GM21786 (cell line): Measurements from ENCODE around the gene THSD4.

Experiments
- ATAC-seq: cut with Tn5 transposase; IDR thresholded peaks from one replicate; pipeline ENCODE4 v1.9.1; 2021; ENCODE audit not compliant: unreplicated experiment

The THSD4 gene

GRCh38 chr15:71114887-71115566, at the start of gene THSD4:
Gene THSD4, plus strand, starts transcription at chr15:71115471.
- no peak for ATAC-seq

DNA sequence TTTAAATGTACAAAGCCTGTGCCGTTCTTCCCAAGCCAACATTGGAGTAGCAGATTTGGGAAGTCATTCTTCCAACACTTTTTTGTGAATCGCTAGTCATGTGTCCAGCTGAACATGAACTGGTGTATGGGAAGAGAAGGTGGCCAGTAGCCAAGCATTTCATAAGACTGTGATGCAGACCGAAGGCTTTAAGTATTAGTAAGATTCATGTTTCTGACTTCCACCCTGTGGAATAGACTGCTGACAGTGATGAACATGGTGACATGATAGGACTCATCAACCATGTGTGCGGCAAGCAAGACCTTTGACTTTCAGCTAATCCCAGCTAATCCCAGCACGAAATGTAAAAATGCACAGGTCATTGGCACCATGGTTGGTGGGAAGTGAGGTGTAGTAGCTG, 48.3 kb upstream of the THSD4 start:
- no peak for ATAC-seq

DNA sequence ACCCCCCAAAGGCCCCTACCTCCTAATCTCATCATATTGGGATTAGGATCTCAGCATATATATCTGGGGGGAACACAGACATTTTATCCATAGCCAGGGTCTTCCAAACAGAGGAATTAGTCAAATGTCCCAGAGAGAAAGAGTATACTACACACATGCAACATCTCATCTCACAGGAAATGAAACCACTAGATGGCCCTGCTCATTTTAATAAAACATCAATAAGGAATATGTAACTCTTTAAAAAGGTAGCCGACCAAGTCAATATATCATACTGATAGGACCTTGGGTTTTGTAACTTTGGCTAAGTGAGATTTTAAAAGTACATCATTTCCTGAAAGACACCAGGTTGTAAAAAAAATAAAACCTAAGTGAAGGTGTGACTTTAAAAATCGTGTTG, 45.6 kb upstream of the THSD4 start:
- no peak for ATAC-seq

DNA sequence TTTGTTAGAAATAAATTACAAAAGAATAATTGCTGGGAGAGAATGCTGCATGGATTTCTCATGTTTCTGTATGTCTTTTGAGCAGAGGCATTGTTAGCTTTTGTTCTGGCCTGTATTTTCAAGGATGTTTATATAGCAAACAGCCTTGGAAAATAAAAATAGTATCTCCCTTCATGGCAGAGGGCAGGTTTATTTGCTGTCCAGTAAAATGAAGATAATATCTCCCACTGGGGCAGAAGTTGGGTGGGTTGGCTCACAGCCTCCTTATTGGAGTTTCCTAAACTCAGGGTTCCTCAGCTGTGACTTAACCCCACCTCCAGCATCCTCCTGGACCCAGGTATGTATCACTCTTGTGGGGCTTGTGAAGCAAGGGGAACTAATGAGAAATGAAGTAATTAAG, 43.7 kb upstream of the THSD4 start:
- no peak for ATAC-seq

DNA sequence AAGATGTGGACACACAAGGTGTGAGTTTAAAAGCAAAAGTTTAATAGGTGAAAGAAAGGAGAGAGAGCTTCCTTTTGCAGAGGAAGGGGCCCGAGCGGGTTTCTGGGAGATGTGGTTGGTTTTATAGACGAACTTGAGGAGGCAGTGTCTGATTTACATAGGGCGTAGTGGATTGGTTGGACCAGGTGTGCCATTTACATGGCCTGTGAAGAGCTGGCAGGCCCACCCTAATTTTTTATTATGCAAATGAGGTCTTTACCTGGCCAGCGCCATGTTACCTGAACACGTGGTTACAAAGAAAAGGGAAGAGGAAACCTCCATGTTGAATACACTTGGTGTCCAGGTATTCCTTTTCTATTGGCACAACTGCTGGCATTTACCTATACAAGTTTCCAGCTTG, 42.8 kb upstream of the THSD4 start:
- no peak for ATAC-seq

DNA sequence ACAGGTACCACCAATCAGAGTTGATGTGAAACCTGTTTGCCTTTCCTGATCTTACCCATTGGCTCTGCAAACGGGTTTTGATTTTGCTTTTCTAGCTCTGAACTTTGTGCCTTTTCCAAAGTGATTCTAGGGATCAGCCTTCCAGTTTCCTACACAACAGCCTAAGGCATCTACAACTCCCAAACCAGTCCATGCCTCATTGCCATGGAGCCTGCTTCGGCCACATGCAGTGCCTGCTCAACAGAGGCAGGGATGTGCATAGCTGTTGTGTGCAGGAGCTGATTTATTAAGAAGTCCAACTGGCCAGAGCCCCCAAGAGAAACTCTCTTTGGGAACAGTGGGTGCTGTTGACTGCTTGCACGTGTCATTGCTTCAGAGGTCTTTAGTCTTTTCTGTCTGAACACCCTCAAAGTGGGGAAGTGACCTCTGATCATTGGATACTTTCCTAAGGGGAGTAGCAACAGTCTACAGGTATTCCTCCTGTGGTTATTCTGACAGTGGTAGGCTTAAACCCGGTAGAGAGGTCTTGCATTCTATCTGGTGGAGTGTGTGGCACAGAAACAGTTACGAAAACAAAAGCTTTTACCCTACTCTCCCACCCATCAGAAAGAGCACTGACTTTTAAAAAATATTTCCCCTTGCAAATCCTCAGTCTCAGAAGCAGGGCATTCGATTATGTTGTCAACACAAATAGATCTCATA, 36.6 kb upstream of the THSD4 start:
- ATAC-seq, result no peak

DNA sequence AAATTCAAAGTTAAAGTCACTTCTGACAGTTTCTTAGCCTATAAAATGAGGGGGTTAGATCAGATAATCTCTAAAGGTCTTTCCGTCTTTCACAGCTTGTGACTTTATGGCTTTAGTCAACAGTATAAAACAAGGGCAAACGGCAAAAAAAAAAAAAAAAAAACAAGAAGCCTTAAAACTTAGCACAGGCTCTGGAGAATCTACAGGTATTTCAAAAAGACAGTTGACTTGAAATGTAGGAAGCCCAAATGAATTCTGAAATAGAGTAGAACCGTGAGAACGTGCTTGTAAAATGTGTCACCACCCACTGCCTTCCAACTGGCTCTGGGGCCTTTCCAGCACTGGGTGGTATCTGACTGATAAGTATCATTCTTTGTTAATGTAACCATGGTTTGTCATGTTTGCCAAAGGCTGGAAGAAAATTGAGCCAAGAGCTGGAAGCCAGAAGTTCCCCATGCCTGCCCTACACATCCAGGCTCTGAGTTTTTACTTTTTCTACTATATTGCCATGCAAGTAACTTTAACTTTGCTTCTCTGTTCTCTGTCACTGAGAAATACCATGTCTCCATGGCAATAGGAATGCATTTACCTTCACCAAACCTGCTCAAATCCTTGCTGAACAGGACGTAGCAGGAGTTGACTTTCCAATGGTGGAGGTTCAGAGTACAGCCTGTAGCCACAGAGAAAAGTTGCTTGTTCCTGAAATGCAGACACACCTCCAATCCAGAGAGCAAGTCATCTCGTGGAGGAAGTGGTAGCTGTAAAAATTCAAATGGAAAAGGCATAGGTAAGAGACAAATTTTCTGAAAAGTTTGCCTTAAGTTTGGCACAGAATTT, 35.8 kb upstream of the THSD4 start:
- ATAC-seq, result no peak

DNA sequence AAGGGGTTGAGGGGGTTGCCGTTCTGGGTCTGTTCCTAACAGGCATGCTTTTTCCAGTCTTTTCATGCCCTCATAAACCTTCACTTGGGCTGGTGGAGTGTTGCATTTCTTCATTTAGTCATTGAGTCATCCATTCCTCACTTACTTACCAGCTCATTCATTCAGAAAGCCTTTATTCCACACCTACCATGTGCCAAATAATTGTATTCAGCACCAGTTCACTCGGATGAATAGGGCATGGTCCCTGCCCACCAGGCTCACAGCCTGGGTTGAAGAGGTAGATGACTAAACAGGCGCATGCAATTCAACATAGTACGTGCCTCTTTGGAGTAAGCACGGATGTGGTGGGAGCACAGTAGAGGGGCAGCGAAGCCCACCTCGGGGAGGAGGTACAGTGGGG, 35.1 kb upstream of the THSD4 start:
- no peak for ATAC-seq

DNA sequence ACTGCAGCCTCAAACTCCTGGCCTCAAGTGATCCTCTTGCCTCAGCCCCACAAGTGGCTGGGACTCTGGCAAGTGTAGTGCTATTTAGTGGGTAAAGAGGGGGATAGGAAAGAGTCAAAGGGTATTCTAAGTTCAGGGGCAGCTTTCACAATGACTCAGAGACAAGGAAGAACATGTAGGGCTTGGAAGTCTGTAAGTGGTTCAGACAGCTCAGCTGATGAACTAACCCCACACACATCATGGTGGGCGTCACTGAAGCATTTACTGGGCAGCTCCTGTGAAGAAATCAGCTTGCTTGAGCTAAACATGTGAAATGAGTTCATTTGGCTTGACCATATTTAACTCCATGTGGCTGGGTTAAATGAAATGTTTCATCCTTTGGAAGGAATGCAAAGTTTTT, 34.6 kb upstream of the THSD4 start:
- no peak for ATAC-seq

DNA sequence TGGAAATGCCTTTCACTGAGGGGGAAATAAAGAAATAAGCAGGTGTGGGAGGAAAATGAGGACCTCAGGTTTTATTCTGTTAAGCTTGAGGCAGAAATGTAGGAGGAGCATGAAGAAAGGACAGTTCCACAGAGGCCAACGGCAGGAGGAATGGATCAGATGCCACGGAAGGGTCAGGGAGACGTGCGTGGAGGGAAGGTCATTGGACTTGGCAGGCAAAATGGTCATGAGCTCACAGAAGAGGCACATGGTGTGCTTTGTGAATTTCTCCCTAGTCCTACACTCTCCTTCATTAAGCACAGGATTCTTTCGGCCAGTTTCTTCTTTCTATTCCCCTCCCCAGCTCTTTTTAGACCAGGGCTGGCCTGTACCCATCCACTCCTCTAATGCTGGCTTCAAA, 32.5 kb upstream of the THSD4 start:
- no peak for ATAC-seq

GRCh38 chr15:71083349-71083748, 31.9 kb upstream of the THSD4 start:
- no peak for ATAC-seq

GRCh38 chr15:71084264-71084663, 31.0 kb upstream of the THSD4 start:
- ATAC-seq, result no peak

DNA sequence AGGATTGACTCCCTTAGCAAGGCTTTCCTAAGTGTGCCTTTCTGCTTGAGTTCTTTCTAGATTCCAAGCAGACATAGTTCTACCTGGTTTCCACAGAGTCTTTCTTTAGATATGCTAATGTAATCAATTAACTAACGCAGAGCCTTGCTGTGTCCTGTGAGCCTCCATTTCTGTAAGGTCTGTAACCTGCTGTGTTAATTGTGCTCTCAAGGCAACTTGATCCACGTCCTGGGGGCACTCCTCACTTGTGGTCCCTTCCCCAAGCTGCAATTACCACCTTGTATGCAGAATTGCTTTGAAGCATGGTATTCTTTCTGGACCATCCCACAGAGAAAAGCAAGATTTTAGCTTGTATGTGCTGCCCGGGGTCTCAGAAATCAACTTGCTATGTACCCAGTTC, 29.5 kb upstream of the THSD4 start:
- ATAC-seq, result no peak

GRCh38 chr15:71088155-71088554, 27.1 kb upstream of the THSD4 start:
- no peak for ATAC-seq

GRCh38 chr15:71088683-71089082, 26.6 kb upstream of the THSD4 start:
- no peak for ATAC-seq

GRCh38 chr15:71089801-71090200, 25.5 kb upstream of the THSD4 start:
- ATAC-seq, result no peak

- no peak for ATAC-seq
These were observed 23.7 kb upstream of the THSD4 start for GRCh38 chr15:71091601-71092000.

- no peak for ATAC-seq
These were observed 23.1 kb upstream of the THSD4 start for GRCh38 chr15:71092056-71092600.

GRCh38 chr15:71093054-71094024, 21.9 kb upstream of the THSD4 start:
- no peak for ATAC-seq

- no peak for ATAC-seq
These were observed 21.1 kb upstream of the THSD4 start for GRCh38 chr15:71094137-71094536.

- ATAC-seq, result no peak
These were observed 18.6 kb upstream of the THSD4 start for GRCh38 chr15:71096676-71097075.
